SK-N-DZ (cell line): ENCODE measurements around the gene GRB7.
"Not testable (repeated sequence)": the region's sequence is repeated elsewhere in the genome, so short reads cannot be mapped to it uniquely, and the experiment has no call there.

Experiments
- DNase-seq: peaks from one replicate; pipeline ENCODE4 v3.0.0-alpha.2; 2015; ENCODE audit warnings: low spot score

GRB7 gene

GRCh38 chr17:39732586-39732985 lies 5.2 kb upstream of the GRB7 start:
- no peak for DNase-seq

- no peak for DNase-seq
Measured at GRCh38 chr17:39735882-39736281, 1.9 kb upstream of the GRB7 start.

- no peak for DNase-seq
Measured at GRCh38 chr17:39736319-39737165, 1.2 kb upstream of the GRB7 start.

GRCh38 chr17:39737206-39737759 lies 455 bp upstream of the GRB7 start:
- DNase-seq: no peak

GRCh38 chr17:39738568-39738901 lies 797 bp downstream of the GRB7 start:
- no peak for DNase-seq

GRCh38 chr17:39738983-39739884 lies 1.5 kb downstream of the GRB7 start:
- no peak for DNase-seq

- no peak for DNase-seq
Measured at GRCh38 chr17:39739885-39740356, 2.2 kb downstream of the GRB7 start.

- no peak for DNase-seq
Measured at GRCh38 chr17:39740357-39741111, 2.8 kb downstream of the GRB7 start.

GRCh38 chr17:39742126-39742855 lies 4.6 kb downstream of the GRB7 start:
- DNase-seq: no peak

GRCh38 chr17:39742856-39743436 lies 5.2 kb downstream of the GRB7 start:
- no peak for DNase-seq

GRCh38 chr17:39744075-39744835 lies 6.5 kb downstream of the GRB7 start:
- DNase-seq: no peak

GRCh38 chr17:39744836-39745215 lies 7.1 kb downstream of the GRB7 start:
- no peak for DNase-seq

GRCh38 chr17:39745335-39746144 lies 7.8 kb downstream of the GRB7 start:
- DNase-seq: no peak

GRCh38 chr17:39746145-39746461 lies 8.4 kb downstream of the GRB7 start:
- DNase-seq: no peak

GRCh38 chr17:39747745-39748144 lies 10.0 kb downstream of the GRB7 start:
- no peak for DNase-seq

GRCh38 chr17:39748444-39749034 lies 10.8 kb downstream of the GRB7 start:
- not testable (repeated sequence) for DNase-seq

GRCh38 chr17:39750131-39751015 lies 12.6 kb downstream of the GRB7 start:
- DNase-seq: no peak
